IPS-18c (cell line): ENCODE data around the gene C1orf198.

Experiments
- H3K4me3 ChIP-seq: 2 replicates; pipeline ENCODE4 v1.7.0; 2013; ENCODE audit warnings: low read depth, mild to moderate bottlenecking, low read length, moderate library complexity; ENCODE audit not compliant: insufficient read depth
- H3K9me3 ChIP-seq: one replicate; pipeline ENCODE4 v1.6.1; 2013; ENCODE audit warnings: mild to moderate bottlenecking, low read length, moderate library complexity; ENCODE audit not compliant: control insufficient read depth, insufficient read depth

The C1orf198 gene

DNA sequence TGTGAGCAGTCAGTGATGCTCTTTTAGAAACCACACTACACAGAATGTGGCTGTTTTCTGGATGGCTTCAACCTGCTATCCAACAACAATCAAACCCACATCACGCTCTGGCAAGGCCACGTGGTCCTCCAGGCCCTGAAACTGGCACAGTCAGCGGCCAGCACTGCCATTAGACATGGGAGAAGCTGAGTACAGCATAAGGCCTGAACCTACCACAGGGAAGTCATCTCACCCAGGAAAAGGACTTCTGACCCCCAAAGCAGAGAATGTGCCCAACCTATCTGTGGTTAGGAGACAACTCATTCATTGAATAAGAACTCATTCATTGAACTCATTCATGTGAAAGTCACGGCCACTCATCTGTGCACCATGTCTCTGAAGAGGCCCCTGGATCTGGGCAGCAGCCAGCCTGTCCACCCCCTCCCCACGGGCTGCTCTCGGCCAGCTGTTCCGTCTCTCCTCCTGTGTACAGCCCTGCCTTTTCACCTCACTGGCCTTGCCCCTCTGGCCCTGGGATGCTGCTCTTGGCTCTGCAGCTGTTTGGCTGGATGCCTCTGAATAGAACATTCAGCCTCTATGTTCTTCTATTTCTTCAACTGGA is 41.1 kb downstream of the C1orf198 start:
- Histone ChIP-seq H3K4me3 (no peak overlapping the region), H3K9me3 (no peaks in the 10 kb centered on the region)

DNA sequence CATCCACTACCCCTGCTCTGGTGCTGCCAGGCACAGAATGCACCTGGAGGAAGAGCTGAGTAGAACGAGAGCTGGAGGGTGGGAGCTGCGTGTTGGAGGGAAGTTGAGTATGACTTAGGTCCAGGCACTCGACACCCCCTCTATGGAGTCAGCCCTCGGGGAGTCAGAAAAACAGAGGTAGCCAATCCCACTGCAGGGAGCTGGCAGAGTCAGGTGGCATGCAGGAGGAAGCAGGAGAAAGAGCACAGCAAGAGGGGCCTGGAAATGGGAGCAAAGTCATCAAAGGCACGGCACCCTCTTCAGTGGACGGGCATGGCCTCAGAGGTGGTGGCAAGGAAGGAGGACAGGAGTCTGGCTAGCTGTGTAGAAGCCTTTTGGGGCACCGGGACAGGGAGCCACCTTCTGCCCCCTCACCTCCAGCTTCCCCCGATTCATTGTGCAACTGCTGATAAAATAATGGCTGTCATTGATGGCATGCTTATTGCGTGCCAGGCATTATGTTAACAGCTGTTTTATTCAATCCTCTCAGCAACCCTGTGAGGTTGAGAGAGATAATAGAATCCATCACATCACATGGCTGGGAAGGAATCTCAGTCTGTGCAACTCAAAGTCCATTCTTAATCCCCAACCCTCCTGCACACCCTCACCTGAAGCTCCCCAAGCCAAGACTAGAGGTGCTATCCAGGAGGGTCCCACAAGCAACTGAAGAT is 42.0 kb downstream of the C1orf198 start:
- no peaks in the 10 kb centered on the region for H3K9me3 ChIP-seq
- no peak overlapping the region for H3K4me3 ChIP-seq

DNA sequence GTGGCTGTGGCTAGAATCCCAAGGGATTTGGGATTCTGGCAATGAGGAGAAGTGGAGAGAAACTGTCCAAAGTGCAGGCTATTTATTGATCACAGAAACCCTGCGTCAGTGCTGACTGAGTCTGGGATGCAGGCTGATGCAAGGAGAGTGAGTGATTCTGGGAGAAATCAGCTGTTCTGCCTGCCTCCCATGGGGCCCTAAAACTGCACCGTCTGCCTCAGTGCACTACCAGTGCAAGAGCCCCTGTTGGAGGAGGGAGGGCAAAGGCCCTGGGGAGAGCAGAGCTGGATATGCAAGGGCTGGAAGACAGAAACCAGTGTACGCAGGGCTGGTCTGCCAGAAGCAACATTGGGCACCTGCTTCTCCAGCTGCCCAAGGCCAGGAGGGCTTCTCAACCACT is 42.6 kb downstream of the C1orf198 start:
- Histone ChIP-seq H3K9me3 (no peaks in the 10 kb centered on the region), H3K4me3 (no peak overlapping the region)

GRCh38 chr1:230824919-230825721 is 43.2 kb downstream of the C1orf198 start:
- H3K4me3 ChIP-seq: no peak overlapping the region
- H3K9me3 ChIP-seq: no peaks in the 10 kb centered on the region

GRCh38 chr1:230824551-230824918 is 43.8 kb downstream of the C1orf198 start:
- no peak overlapping the region for H3K4me3 ChIP-seq

DNA sequence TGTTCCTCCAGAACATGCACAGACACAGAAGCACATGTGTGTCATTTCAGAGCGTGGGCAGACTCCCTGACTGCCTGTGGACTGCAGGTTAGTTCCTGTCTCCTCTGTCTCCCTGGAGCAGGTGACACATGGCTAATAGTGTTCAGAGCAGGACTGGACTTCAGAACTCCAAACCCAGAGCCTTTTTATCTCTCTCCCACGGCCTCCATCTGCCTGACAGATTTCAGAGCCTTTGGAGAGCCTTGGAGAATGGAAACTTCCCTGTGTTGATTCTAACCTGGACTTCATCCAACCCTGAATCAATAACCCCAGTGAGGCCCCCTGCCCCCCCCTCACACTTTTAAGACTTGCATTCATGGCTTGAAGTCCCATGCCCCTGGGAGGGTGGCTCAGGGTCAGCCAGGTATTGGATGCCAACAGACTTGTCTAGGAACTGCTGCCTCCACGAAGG is 44.4 kb downstream of the C1orf198 start:
- no peaks in the 10 kb centered on the region for H3K9me3 ChIP-seq

More at GRCh38 chr1:230824551-230824918, 43.8 kb downstream of the C1orf198 start:
- no peaks in the 10 kb centered on the region for H3K9me3 ChIP-seq

DNA sequence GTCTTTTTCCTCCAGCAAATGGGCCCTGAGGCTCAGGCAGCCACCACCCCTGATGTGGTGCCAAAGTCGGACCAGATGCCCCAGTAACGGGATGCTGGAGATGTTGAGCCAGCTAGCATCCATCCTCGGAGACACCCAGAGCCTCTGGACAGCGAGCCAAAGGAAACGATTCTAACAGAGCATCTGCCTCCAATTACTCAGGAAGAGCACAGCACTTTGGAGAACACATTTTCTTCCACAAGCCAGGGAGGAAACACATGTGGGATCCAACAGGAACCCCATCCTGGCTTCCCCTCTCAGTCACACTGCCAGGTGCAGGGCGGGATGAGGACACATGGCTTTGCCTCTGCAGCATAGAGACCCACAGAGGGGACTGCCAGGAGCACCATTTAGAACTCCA is 44.9 kb downstream of the C1orf198 start:
- Histone ChIP-seq H3K4me3 (no peak overlapping the region), H3K9me3 (no peaks in the 10 kb centered on the region)

More for the DNA sequence above, 44.4 kb downstream of the C1orf198 start:
- no peak overlapping the region for H3K4me3 ChIP-seq

DNA sequence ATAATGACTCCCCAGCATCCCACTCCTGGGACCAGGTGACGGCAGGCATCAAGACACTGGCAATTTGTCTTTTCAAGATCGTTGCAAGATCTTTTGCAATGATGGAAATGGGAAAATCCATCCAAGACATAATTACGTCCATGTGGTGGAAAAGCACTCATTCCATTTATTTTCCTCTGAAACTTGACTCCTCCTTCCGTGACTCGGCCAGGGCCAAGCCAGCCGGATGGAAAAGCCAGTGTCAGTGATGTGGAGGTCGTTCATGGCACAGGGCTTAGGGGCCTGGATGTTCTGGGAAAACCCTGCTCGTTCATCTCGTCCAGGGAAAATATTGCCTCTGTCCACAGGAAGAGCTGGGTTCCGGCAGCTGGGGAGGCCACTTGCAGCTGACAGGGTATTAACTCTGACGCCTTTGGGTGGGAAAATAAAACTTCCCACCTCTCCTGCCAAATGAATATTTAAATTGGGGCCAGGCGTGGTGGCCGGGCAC is 46.2 kb downstream of the C1orf198 start:
- Histone ChIP-seq H3K4me3 (no peak overlapping the region), H3K9me3 (no peaks in the 10 kb centered on the region)

- Histone ChIP-seq H3K9me3 (no peaks in the 10 kb centered on the region), H3K4me3 (no peak overlapping the region)
These were observed 47.0 kb downstream of the C1orf198 start for GRCh38 chr1:230821346-230821745.

DNA sequence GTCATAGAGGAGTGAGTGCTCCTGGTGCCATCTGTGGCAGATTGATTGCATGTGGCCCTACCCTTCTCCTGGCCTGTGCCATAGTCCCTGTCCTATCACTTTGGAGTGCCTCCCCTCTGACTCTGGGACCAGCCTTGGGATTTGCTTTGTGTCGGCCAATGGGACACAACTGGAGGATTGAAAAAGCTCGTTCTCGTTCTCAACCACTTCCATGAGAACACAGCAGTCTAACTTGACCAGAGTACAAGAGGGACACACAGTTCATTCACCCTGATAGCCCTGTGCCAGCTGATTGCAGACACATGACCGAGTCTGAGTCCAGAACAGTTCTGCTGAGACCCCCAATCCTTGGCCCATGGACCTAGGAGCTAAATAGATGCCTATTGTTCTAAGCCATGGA is 47.8 kb downstream of the C1orf198 start:
- Histone ChIP-seq H3K9me3 (no peaks in the 10 kb centered on the region), H3K4me3 (no peak overlapping the region)

DNA sequence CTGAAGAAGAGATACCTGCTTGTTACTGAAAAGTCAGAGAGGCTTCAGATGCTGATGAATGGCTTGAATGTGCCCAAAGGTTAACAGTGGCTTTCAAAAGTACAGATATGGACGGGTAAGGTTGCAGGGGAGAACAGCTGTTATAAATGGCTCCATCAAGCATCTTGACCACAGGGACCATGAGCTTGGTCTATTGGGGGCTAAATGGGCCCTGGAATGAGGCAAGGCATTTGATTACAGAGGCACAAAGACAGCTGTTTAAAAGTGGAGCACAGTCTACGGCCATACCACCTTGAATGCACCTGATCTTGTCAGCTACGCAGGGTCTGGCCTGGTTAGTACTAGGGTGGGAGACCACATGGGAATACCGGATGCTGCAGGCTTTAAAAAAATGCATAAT is 48.3 kb downstream of the C1orf198 start:
- no peak overlapping the region for H3K4me3 ChIP-seq

GRCh38 chr1:230818901-230819300 is 49.4 kb downstream of the C1orf198 start:
- Histone ChIP-seq H3K4me3 (no peak overlapping the region), H3K9me3 (no peaks in the 10 kb centered on the region)

More for the DNA sequence above, 48.3 kb downstream of the C1orf198 start:
- no peaks in the 10 kb centered on the region for H3K9me3 ChIP-seq

DNA sequence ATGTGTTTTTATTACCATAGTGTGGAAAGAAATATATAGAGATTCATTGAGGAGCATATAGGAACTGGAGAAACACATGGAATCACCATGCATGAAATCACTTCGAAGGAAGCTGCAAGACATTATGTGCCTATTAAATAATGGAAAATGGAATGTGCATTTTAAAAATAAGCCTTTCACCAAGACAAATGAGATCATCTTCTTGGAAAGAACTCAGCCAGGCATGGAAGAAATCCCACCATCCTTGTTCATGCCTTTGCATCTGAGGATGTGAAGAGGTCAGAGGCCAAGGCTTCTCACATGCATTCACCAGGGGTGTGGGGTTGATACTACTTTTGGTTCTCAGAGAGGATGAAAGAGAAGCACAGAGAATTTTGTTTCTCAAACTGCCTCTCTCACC is 50.0 kb downstream of the C1orf198 start:
- H3K4me3 ChIP-seq: no peak overlapping the region
- no peaks in the 10 kb centered on the region for H3K9me3 ChIP-seq

DNA sequence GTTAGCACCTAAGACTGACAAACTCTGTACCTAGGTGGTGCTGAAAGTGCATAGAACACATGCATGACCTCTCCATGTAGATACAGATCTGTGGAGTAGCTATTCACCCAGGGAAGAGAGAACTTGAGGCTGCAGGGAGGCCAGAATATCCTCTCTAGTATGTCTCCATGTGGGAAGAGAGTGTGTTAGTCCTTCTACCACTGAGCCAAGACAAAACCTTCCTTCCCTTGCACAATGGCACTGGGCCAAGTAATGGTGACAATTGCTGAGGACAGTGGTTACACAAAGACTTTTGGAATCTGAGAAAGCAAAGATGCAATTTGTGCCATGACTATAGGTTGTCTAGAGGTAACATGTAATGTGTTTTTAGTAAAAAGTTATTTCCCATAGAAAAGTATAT is 52.3 kb downstream of the C1orf198 start:
- Histone ChIP-seq H3K4me3 (no peak overlapping the region), H3K9me3 (no peaks in the 10 kb centered on the region)

DNA sequence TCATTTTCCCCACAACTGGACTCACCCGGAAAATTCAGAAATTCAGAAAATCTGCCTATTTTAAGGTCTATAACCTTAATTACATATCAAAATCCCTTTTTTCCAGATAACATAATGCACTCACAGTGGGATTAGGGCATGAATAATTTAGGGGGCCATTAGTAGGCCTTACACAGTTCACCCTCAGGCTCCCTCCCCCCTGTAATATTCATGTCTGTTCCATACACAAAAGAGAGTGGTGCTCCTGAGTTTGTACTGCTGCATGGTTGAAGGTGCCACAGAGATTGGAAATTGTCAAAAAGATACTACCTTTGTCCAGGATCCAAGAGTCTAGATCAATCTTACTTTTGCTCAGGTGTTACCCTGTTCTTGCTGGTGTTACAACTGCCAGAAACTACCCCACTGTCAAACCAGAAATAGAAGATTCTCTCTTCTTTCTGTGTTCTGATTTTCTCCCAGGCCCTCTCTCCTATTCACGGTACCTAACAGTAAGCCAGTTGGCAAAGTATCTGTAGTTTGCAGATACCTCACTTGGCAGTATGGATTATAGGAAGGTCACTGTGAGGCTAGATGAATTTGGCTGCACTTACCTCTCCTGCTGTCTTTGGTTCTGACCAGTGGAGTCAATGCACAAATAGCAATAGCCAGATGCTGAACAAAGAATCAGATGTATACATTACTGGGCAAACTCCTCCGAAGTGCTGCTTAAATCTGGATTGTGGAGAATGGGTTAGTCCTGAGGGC is 53.2 kb downstream of the C1orf198 start:
- H3K4me3 ChIP-seq: no peak overlapping the region
- no peaks in the 10 kb centered on the region for H3K9me3 ChIP-seq

GRCh38 chr1:230812568-230812967 is 55.8 kb downstream of the C1orf198 start:
- H3K9me3 ChIP-seq: no peaks in the 10 kb centered on the region
- H3K4me3 ChIP-seq: no peak overlapping the region

- H3K9me3 ChIP-seq: no peaks in the 10 kb centered on the region
- H3K4me3 ChIP-seq: no peak overlapping the region
These were observed 58.9 kb downstream of the C1orf198 start for GRCh38 chr1:230809256-230809990.
